ENCODE measurements around the gene TRPC4AP. TPM values are rescaled to one million over a fixed set of nuclear protein-coding genes. Genes with fewer than 3 reads are reported as not detected.

TRPC4AP gene
- total RNA-seq: 10 to 100 TPM; 33.8 to 87.2 (median 80.5) TPM
- polyA plus RNA-seq: 10 to 100 TPM; 50.2 to 68.5 (median 56.2) TPM
- long read RNA-seq, donor 1, transcript TRPC4AP-202 (19 exons, 3,138 nt): major isoform, 10 of 19 reads
- long read RNA-seq, donor 1, transcript TRPC4AP-201 (19 exons, 3,226 nt): minor isoform, 9 of 19 reads
- long read RNA-seq, donor 1, partial matches to known transcripts: 0 of 19 reads
- long read RNA-seq, donor 1, other reads (novel, unspliced or antisense): 0 of 19 reads
- long read RNA-seq, donor 2, transcript TRPC4AP-201 (19 exons, 3,226 nt): major isoform, 8 of 10 reads
- long read RNA-seq, donor 2, partial matches to known transcripts: 0 of 10 reads
- long read RNA-seq, donor 2, other reads (novel, unspliced or antisense): 0 of 10 reads
- long read RNA-seq, donor 3, transcript TRPC4AP-202 (19 exons, 3,138 nt): major isoform, 7 of 14 reads
- long read RNA-seq, donor 3, transcript TRPC4AP-201 (19 exons, 3,226 nt): major isoform, 7 of 14 reads
- long read RNA-seq, donor 3, partial matches to known transcripts: 0 of 14 reads
- long read RNA-seq, donor 3, other reads (novel, unspliced or antisense): 0 of 14 reads
- long read RNA-seq, donor 4, transcript TRPC4AP-202 (19 exons, 3,138 nt): minor isoform, 6 of 40 reads
- long read RNA-seq, donor 4, transcript TRPC4AP-201 (19 exons, 3,226 nt): major isoform, 16 of 40 reads
- long read RNA-seq, donor 4, partial matches to known transcripts: 11 of 40 reads
- long read RNA-seq, donor 4, other reads (novel, unspliced or antisense): 7 of 40 reads
- long read RNA-seq, donor 5, transcript TRPC4AP-202 (19 exons, 3,138 nt): minor isoform, 107 of 475 reads
- long read RNA-seq, donor 5, transcript TRPC4AP-201 (19 exons, 3,226 nt): major isoform, 266 of 475 reads
- long read RNA-seq, donor 5, partial matches to known transcripts: 18 of 475 reads
- long read RNA-seq, donor 5, other reads (novel, unspliced or antisense): 84 of 475 reads
- long read RNA-seq, donor 6, transcript TRPC4AP-201 (19 exons, 3,226 nt): major isoform, 12 of 33 reads
- long read RNA-seq, donor 6, transcript TRPC4AP-202 (19 exons, 3,138 nt): minor isoform, 5 of 33 reads
- long read RNA-seq, donor 6, partial matches to known transcripts: 9 of 33 reads
- long read RNA-seq, donor 6, other reads (novel, unspliced or antisense): 7 of 33 reads
- long read RNA-seq, donor 7, partial matches to known transcripts: 0 of 7 reads
- long read RNA-seq, donor 7, other reads (novel, unspliced or antisense): 0 of 7 reads
- long read RNA-seq, donor 8, transcript TRPC4AP-201 (19 exons, 3,226 nt): major isoform, 16 of 26 reads
- long read RNA-seq, donor 8, transcript TRPC4AP-202 (19 exons, 3,138 nt): minor isoform, 10 of 26 reads
- long read RNA-seq, donor 8, partial matches to known transcripts: 0 of 26 reads
- long read RNA-seq, donor 8, other reads (novel, unspliced or antisense): 0 of 26 reads
- long read RNA-seq, donor 9, transcript TRPC4AP-201 (19 exons, 3,226 nt): major isoform, 5 of 9 reads
- long read RNA-seq, donor 9, partial matches to known transcripts: 0 of 9 reads
- long read RNA-seq, donor 9, other reads (novel, unspliced or antisense): 0 of 9 reads
- long read RNA-seq, donor 10, partial matches to known transcripts: 0 of 5 reads
- long read RNA-seq, donor 10, other reads (novel, unspliced or antisense): 0 of 5 reads

GRCh38 chr20:35092524-35093266, at the start of gene TRPC4AP:
TRPC4AP (minus strand) TSS chr20:35092807; CDS start chr20:35092781, 26 bp downstream.
- intact Hi-C loops (cut with DNase I): loop anchor here in 1 of 2 donors (5.0 kb wide), 1 partner anchor 220 kb away; the partner anchor contains the start of gene GGT7
- WGBS, 4 donors: 0 to 1% (median 0%) methylated on average over 1 to 69 of the region's 69 CpGs
- Histone ChIP-seq H3K36me3 (replicated peaks in 1 of 2) (peaks cover 0 to 5% of the 10 kb centered on the region in 2 donors), H3K4me1 (replicated peaks in 1 of 2) (peaks cover 26 to 46% of the 10 kb centered on the region in 2 donors), H3K9me3 (replicated peaks in 1 of 3) (no peaks in the 10 kb centered on the region), H3K27me3 (no peaks in the 10 kb centered on the region), H3K27ac (peak within 1 kb of the TSS; percentile 74 to 95 (median 93)), H3K4me3 (peak within 1 kb of the TSS; percentile 28 to 97 (median 86))
- peak; percentile 85 to 94 (median 89) for DNase-seq
- TF ChIP-seq POLR2A (IDR thresholded peaks at IDR 0.05) (peak; percentile 66 to 80), CTCF (IDR thresholded peaks at IDR 0.05) (peak; percentile 82 to 99 (median 92))

- DNase-seq: peak; percentile 33 to 87 (median 79)
- intact Hi-C loops (cut with DNase I): no loop called here
- Histone ChIP-seq H3K27ac (peak overlapping the region; percentile 71 to 89 (median 72)), H3K36me3 (replicated peaks in 1 of 2) (peaks cover 0 to 51% of the 10 kb centered on the region in 2 donors), H3K4me1 (replicated peaks in 1 of 2) (peaks cover 26 to 38% of the 10 kb centered on the region in 2 donors), H3K9me3 (replicated peaks in 1 of 3) (no peaks in the 10 kb centered on the region), H3K27me3 (no peaks in the 10 kb centered on the region), H3K4me3 (no peak overlapping the region)
- 52 to 68% (median 65%) methylated on average over 10 to 11 of the region's 11 CpGs for WGBS, 4 donors
- no peak for TF ChIP-seq POLR2A (IDR thresholded peaks at IDR 0.05)
- no peak for TF ChIP-seq CTCF (IDR thresholded peaks at IDR 0.05)
These were observed 43.4 kb upstream of the TRPC4AP start for GRCh38 chr20:35135867-35136586.

- peak; percentile 47 to 86 (median 69) for DNase-seq
- intact Hi-C loops (cut with DNase I): no loop called here
- Histone ChIP-seq H3K27me3 (no peaks in the 10 kb centered on the region), H3K4me3 (peak overlapping the region in 1 of 4 donors; percentile 11), H3K9me3 (replicated peaks in 1 of 3) (no peaks in the 10 kb centered on the region), H3K4me1 (replicated peaks in 1 of 2) (peaks cover 26 to 40% of the 10 kb centered on the region in 2 donors), H3K27ac (peak overlapping the region; percentile 67 to 89 (median 72)), H3K36me3 (replicated peaks in 1 of 2) (peaks cover 0 to 51% of the 10 kb centered on the region in 2 donors)
- TF ChIP-seq POLR2A (IDR thresholded peaks at IDR 0.05) (no peak), CTCF (IDR thresholded peaks at IDR 0.05) (no peak)
- 26 to 47% (median 35%) methylated on average over 5 to 6 of the region's 6 CpGs for WGBS, 4 donors
These were observed 42.3 kb upstream of the TRPC4AP start for GRCh38 chr20:35134880-35135279.
